HL-60/S4 treated with phorbol 12-myristate 13-acetate at 8.2 ng/mL for 4 days and 3 days (cell line): ENCODE data around the gene UBE2E2.
"Not testable (repeated sequence)": the region's sequence is repeated elsewhere in the genome, so short reads cannot be mapped to it uniquely, and the experiment has no call there.

Experiments used
- in situ Hi-C: fragments of 300-500 bp; cut with MboI; formaldehyde crosslinking; loops from 2 replicates; pipeline ENCODE4 v1.15.0; 2022; ENCODE audit warnings: low sequenced_read_pairs

Gene UBE2E2

DNA sequence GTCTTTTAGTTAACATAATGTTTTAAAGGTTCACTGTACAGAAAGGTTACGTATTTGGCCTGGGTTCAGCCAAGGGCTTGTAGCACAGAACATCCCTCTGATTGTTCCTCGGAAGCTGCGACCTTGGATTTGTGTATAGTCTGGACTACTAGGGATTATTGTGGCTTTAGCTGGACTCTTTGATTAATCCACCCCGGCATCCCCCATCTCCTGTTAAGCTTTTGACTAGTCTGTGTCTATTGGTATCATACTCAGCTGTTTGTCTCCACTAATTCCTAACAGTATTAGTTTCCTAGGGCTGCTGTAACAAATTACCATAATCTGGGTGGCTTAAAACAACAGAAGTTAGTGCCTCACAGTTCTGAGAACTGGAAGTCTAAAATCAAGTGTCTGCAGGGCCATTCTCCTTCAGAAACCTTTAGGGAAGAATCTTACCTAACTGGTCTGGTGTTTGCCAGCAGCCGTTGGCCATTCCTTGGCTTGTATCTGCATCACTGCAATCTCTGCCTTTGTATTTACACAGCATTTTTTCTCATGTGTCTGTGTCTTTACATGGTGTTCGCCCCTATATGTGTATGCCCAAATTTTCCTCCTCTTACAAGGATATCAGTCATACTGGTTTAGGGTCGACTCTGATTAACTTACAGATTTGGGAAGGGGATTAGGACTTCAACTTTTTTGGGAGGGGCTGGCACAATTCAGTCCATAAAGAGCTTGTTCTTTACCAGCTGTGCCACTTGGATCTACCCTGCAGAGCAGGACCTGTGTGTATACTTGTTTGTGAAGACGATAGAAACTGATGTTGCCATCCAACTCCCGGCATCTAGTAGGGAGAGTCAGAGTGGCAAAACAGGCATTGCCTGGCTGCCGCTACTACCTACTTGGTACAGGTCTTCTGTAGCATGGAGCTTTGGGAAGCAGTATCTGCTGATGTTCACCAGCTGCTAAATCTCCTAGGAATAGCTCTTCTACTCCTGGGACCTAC, 117.8 kb downstream of the UBE2E2 start:
- in situ Hi-C loops, result no loop called here

- in situ Hi-C loops, result no loop called here
These were observed 121.6 kb downstream of the UBE2E2 start for GRCh38 chr3:23324745-23325144.

DNA sequence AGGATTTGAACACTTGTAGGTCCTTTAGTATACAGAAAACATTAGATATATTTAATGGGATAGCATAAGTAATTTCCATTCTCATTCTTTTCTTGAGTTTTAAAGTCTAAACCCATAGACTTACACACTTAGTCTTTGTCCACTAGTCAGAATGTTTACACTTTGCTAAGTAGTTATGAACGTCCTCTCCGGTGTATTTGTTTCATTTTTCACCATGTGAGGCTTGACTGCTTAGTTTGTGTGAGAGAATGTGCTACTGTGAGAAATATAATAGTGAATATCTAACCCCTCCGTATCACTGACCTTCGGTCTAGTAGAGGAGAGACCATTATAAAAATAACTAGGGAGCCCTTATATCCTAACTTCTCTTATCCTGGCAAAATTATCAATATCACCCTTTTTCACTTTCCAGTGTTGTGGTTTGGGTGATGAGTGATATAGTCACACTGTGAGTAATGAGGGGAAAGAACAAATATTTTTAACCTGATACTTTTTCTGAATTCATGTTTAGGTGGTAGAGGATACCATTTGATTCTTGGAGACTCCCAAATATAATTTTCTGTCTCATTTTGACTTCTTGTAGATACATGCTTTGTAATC, 122.4 kb downstream of the UBE2E2 start:
- in situ Hi-C loops, result no loop called here

GRCh38 chr3:23329471-23330105, 126.5 kb downstream of the UBE2E2 start:
- in situ Hi-C loops, result no loop called here

- in situ Hi-C loops, result no loop called here
These were observed 127.4 kb downstream of the UBE2E2 start for GRCh38 chr3:23330568-23330967.

DNA sequence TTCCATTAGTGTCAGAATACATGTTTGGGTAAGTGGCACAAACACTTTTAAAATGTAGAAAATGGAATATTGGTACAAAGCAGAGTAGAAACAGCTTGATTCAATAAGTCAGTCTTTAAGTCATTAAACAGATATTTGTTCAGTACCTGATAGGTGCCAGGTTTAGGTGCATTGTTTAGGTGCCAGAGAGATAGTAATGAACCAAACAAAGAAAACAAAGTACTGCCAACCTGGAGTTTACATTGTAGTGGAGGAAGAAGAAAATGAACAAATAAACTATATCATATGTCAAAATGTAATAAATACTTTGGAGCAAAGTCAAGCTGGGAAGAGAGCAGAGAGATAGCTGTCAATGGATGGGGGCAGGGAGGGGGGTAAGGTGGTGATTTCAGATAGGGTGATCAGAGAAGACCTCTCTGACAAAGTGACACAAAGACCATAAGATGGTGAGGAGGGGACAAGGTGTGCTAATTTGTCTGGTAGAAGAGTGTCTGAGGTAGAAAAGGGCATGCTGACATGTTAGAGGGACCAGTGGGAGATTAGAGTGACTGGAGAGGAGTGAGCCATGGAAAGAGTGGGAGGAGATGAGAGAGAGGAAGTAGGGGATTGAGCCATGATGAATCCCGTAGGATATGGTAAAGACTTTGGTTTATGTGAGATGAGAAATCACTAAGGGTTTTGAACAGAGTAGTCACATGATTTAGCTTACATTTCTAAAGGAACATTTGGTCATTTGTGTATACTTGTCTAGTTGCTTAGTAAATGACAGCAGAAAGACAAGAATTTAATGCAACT, 128.2 kb downstream of the UBE2E2 start:
- in situ Hi-C loops, result no loop called here

- in situ Hi-C loops, result no loop called here
These were observed 130.5 kb downstream of the UBE2E2 start for GRCh38 chr3:23333633-23334032.

GRCh38 chr3:23336853-23337252, 133.7 kb downstream of the UBE2E2 start:
- in situ Hi-C loops, result not testable (repeated sequence)

GRCh38 chr3:23341147-23341838, 138.2 kb downstream of the UBE2E2 start:
- in situ Hi-C loops, result no loop called here

DNA sequence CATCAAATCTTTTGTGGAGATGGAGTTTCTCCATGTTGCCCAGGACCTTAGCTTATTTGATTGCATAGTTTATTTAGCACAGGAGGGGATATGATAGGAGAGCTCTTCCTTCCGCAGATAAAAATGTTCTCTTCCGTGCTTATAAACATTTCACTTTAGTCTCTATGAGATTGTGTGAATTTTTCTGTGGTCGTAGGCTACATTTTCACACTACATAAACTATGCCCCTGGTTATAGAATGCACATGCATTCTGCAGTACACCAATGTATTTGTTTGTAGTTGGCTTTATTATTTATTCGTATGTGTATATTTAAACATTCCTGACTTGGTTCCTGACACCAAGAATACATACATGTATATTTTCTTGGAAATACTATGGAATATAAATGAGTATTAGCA, 139.2 kb downstream of the UBE2E2 start:
- in situ Hi-C loops, result no loop called here

GRCh38 chr3:23343509-23343908, 140.4 kb downstream of the UBE2E2 start:
- in situ Hi-C loops, result no loop called here

DNA sequence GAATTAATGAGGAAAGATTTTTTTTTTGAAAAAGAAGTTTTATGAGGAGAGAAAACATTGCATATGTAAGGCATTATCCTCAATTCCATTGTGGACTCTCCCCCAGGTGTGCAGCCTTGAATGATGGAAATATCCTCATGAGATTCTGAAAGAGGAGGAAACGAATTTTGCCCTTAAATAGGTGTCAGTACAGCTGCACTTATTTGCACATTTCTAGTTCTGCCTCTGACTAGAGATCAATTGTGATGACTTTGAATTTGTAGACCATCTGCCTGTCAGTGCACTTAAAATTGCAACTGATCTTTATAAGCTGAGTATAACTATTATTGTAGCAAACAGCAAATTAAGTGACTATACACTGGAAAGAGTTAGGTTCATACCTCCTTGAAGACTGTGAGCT, 141.8 kb downstream of the UBE2E2 start:
- in situ Hi-C loops, result no loop called here

DNA sequence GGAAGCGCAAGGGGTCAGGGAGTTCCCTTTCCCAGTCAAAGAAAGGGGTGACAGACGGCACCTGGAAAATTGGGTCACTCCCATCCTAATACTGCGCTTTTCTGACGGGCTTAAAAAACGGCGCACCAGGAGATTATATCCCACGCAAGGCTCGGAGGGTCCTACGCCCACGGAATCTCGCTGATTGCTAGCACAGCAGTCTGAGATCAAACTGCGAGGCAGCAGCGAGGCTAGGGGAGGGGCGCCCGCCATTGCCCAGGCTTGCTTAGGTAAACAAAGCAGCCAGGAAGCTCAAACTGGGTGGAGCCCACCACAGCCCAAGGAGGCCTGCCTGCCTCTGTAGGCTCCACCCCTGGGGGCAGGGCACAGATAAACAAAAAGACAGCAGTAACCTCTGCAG, 146.3 kb downstream of the UBE2E2 start:
- in situ Hi-C loops, result not testable (repeated sequence)

- in situ Hi-C loops, result no loop called here
These were observed 153.0 kb downstream of the UBE2E2 start for GRCh38 chr3:23356169-23356568.

DNA sequence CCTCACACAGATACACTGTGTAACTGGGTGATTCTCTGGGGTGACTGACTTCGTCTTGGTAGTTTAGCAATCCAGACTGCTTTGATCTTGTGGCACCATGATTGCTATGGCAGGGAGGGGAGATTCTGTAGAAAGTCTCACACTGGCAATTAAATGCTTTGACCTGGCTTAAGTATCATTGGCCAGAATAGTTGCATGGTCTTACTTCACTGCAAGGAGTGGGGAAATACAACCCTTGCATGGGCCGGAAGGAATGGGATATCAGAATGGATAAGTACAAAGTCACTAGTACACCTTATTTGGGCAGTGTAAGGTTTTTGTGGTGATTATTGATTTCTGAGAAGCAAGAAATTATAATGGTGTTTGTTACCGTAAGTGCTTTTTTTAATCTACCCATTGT, 153.8 kb downstream of the UBE2E2 start:
- in situ Hi-C loops, result no loop called here

- in situ Hi-C loops, result no loop called here
These were observed 156.0 kb downstream of the UBE2E2 start for GRCh38 chr3:23359116-23359515.

DNA sequence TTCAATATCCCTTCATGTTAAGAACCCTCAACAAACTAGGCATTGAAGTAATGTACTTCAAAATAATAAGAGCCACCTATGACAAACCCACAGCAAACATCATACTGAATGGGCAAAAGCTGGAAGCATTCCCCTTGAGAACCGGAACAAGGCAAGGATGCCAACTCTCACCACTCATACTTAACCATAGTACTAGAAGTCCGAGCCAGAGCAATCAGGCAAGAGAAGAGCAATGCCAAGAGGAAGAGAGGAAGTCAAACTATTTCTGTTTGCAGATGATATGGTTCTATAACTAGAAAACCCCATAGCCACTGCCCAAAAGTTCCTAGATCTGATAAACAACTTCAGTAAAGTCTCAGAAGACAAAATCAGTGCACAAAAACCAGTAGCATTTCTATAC, 161.9 kb downstream of the UBE2E2 start:
- in situ Hi-C loops, result no loop called here

- in situ Hi-C loops, result no loop called here
These were observed 165.6 kb downstream of the UBE2E2 start for GRCh38 chr3:23368731-23369130.

GRCh38 chr3:23372285-23372684, 169.2 kb downstream of the UBE2E2 start:
- in situ Hi-C loops, result no loop called here

- in situ Hi-C loops, result no loop called here
These were observed 173.6 kb downstream of the UBE2E2 start for GRCh38 chr3:23376516-23377248.
